A204.1 (cell line): ENCODE data around the gene CD300A.

Experiments
- FAIRE-seq: peaks from 2 replicates; lab custom pipeline; 2012; peaks lifted over from hg19 to GRCh38; lab: Jason Lieb, UNC

CD300A gene

GRCh38 chr17:74454197-74455024 is 12.0 kb upstream of the CD300A start:
- no peak for FAIRE-seq

GRCh38 chr17:74455025-74455545 is 11.3 kb upstream of the CD300A start:
- FAIRE-seq = no peak

GRCh38 chr17:74455821-74456220 is 10.6 kb upstream of the CD300A start:
- no peak for FAIRE-seq

- FAIRE-seq = peak; percentile 49
Measured at GRCh38 chr17:74457146-74457819, 9.2 kb upstream of the CD300A start.

- no peak for FAIRE-seq
Measured at GRCh38 chr17:74457820-74458166, 8.6 kb upstream of the CD300A start.

- FAIRE-seq = no peak
Measured at GRCh38 chr17:74458835-74459234, 7.6 kb upstream of the CD300A start.

- FAIRE-seq = no peak
Measured at GRCh38 chr17:74459622-74460021, 6.8 kb upstream of the CD300A start.

GRCh38 chr17:74460241-74460640 is 6.2 kb upstream of the CD300A start:
- no peak for FAIRE-seq

- no peak for FAIRE-seq
Measured at GRCh38 chr17:74460996-74461395, 5.4 kb upstream of the CD300A start.

- FAIRE-seq = no peak
Measured at GRCh38 chr17:74461611-74462010, 4.8 kb upstream of the CD300A start.

- FAIRE-seq = no peak
Measured at GRCh38 chr17:74464730-74465377, 1.6 kb upstream of the CD300A start.

- no peak for FAIRE-seq
Measured at GRCh38 chr17:74465378-74466110, 890 bp upstream of the CD300A start.

GRCh38 chr17:74466828-74467184 is 372 bp downstream of the CD300A start:
- FAIRE-seq = no peak

- no peak for FAIRE-seq
Measured at GRCh38 chr17:74467221-74467951, 952 bp downstream of the CD300A start.

GRCh38 chr17:74471341-74471740 is 4.9 kb downstream of the CD300A start:
- FAIRE-seq = no peak

- no peak for FAIRE-seq
Measured at GRCh38 chr17:74472890-74473289, 6.5 kb downstream of the CD300A start.

- FAIRE-seq = no peak
Measured at GRCh38 chr17:74473294-74473693, 6.9 kb downstream of the CD300A start.

- FAIRE-seq = no peak
Measured at GRCh38 chr17:74474043-74474792, 7.8 kb downstream of the CD300A start.

GRCh38 chr17:74475189-74475588 is 8.8 kb downstream of the CD300A start:
- no peak for FAIRE-seq

- no peak for FAIRE-seq
Measured at GRCh38 chr17:74477411-74477810, 11.0 kb downstream of the CD300A start.
